Suprapubic skin (tissue), 4 donors: Measurements from ENCODE around the gene ASTN2.

Experiments
- CTCF ChIP-seq, 2 donors: fragments of 200-600 bp in 1 of 2; fragments of 450-650 bp in 1 of 2; sonication (generic) in 1 of 2; IDR thresholded peaks; one replicate each; pipeline ENCODE4 v1.5.1; 2016 to 2019; ENCODE audit warnings: antibody characterized with exemption in 2 of 2, mild to moderate bottlenecking in 1 of 2, moderate library complexity in 1 of 2
- EP300 ChIP-seq: sonication (generic); formaldehyde crosslinking; IDR thresholded peaks from one replicate; pipeline ENCODE4 v1.6.1; 2017; ENCODE audit warnings: antibody characterized with exemption
- POLR2A ChIP-seq, 2 donors: fragments of 450-650 bp; IDR thresholded peaks; one replicate each; pipeline ENCODE4 v1.6.1; 2017; ENCODE audit warnings: antibody characterized with exemption in 2 of 2, mild to moderate bottlenecking in 2 of 2, moderate library complexity in 2 of 2
- POLR2AphosphoS5 ChIP-seq, 3 donors: sonication (generic); formaldehyde crosslinking; IDR thresholded peaks; one replicate each; pipeline ENCODE4 v1.6.1; 2017; ENCODE audit warnings: antibody characterized with exemption in 3 of 3

- TF ChIP-seq POLR2A (IDR thresholded peaks at IDR 0.05) (no peak), EP300 (no peak), CTCF (IDR thresholded peaks at IDR 0.05) (no peak), POLR2AphosphoS5 (IDR thresholded peaks at IDR 0.05) (no peak)
Observed at GRCh38 chr9:116924462-116925110, 490.3 kb downstream of the ASTN2 start.
